GM19324 (cell line): Measurements from ENCODE around the gene DGAT2.
"Not testable (repeated sequence)": the region's sequence is repeated elsewhere in the genome, so short reads cannot be mapped to it uniquely, and the experiment has no call there.

ENCODE experiments used
- ATAC-seq: cut with Tn5 transposase; IDR thresholded peaks from one replicate; pipeline ENCODE4 v1.9.1; 2021; ENCODE audit warnings: mild to moderate bottlenecking, moderate library complexity; ENCODE audit not compliant: unreplicated experiment, low FRiP score

DGAT2 gene, protein sequence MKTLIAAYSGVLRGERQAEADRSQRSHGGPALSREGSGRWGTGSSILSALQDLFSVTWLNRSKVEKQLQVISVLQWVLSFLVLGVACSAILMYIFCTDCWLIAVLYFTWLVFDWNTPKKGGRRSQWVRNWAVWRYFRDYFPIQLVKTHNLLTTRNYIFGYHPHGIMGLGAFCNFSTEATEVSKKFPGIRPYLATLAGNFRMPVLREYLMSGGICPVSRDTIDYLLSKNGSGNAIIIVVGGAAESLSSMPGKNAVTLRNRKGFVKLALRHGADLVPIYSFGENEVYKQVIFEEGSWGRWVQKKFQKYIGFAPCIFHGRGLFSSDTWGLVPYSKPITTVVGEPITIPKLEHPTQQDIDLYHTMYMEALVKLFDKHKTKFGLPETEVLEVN

GRCh38 chr11:75768112-75768908 lies at the start of gene DGAT2:
Gene DGAT2 (plus strand): TSS chr11:75768778. CDS start chr11:75768992, 214 bp downstream.
- peak; percentile 65 for ATAC-seq

DNA sequence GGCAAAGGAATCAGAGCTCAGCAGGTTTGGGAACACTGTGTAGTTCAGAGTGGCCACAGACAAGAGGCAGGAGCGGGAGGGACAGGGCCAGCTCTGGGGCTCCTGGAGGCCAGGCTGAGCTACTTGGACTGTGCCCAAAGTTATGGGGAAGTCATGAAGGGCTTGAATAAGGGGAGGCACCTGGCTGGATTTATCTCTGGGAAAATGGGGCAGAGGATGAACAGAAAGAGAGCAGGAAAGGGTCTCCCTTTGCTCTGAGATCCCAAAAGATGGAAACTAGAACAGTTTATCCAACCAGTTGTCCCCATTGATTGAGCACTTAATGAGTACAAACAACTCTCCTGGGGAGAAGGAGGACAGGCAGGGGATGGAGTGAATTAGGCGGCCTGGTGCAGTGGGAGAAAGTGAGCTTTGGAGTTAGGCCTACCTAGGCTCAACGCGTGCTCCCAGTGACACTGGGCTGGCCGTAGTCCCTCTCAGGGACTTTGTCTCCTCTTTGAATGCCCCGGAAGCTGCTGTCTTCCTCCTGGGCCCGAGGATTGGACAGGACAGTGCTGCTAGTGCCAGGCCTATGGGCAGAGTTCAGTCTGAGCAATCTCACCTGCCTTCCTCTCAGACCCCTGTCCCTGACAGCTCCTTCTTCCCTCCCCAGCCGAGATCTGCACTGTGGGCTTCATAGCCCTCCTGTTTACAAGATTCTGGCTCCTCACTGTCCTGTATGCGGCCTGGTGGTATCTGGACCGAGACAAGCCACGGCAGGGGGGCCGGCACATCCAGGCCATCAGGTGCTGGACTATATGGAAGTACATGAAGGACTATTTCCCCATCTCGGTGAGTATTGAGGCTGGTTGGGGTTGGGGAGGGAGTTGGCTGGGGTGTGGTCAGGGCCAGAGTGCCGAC lies 49.0 kb upstream of the DGAT2 start:
- ATAC-seq = no peak

DNA sequence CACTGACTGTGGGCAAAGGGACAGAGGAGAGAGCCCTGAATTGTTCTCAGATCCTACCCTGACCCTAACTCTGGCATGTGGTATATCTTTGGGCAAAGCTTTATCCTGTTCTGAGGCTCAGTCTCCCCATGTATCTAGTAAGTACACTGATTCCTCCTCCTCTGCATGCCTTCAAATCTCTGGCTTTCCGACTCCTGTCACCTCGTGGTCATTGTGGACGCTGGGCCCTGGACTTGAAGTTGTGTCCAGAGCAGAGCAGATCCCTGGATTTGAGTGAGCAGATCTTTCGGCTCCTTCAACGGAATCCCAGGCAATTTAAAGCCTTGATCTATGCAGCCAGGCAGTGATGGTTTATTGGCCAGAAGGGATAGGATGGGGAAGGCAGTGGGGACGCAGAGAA lies 47.9 kb upstream of the DGAT2 start:
- no peak for ATAC-seq

DNA sequence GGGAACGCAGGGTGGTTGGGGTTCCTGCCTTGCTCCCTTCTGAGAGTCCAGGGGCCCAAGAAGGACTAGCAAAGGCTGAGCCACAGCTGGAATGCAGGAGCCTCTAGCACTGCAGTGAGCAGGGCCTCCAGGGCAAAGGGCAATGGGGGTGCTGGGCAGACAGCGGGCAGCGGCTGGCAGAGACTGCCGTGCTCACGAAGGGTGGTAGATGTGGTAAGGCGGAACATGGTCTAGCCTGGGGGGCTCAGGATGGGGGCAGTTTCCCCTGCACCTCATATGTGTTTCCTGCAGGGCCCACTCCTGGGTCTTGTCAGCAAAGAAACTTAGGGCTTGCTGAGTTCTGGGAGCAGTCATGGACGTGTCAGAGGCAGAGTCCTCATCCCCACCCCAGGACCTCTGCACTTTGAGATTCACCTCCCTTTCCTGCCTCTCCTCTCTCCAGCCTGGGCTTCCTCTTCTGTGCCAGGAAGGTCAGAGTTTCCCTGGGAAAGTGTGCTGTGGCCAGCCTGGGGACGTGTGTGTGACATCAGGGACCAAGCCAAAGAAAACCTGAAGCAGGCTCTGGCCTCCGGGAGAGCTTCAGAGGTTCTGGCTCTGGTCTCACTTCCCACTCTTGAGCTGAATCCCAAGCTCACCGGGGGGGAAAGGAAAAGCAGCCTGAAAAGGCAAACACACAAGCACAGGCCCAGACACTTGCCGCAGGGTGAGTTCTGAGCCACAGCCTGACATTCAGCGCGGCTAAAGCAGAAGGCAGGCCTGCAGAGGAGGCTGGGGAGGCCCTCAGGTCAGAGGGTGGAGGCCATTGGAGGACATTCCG lies 46.5 kb upstream of the DGAT2 start:
- ATAC-seq = no peak

DNA sequence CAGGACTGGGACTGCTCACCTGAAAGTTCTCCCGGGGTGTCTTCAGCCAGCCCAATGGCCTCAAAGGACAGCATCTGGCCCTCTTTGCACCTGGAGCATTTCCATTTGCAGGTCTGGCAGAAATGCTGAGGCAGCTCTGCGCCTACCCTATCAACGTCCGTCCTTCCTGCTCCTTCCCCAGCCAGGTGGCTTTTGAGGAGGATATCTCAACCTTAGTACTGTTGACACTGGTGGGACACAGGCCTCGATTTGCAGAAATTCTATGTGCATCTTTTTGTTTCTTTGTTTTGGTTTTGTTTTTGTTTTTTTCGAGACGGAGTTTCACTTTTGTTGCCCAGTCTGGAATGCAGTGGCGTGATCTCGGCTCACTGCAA lies 45.9 kb upstream of the DGAT2 start:
- ATAC-seq = no peak

DNA sequence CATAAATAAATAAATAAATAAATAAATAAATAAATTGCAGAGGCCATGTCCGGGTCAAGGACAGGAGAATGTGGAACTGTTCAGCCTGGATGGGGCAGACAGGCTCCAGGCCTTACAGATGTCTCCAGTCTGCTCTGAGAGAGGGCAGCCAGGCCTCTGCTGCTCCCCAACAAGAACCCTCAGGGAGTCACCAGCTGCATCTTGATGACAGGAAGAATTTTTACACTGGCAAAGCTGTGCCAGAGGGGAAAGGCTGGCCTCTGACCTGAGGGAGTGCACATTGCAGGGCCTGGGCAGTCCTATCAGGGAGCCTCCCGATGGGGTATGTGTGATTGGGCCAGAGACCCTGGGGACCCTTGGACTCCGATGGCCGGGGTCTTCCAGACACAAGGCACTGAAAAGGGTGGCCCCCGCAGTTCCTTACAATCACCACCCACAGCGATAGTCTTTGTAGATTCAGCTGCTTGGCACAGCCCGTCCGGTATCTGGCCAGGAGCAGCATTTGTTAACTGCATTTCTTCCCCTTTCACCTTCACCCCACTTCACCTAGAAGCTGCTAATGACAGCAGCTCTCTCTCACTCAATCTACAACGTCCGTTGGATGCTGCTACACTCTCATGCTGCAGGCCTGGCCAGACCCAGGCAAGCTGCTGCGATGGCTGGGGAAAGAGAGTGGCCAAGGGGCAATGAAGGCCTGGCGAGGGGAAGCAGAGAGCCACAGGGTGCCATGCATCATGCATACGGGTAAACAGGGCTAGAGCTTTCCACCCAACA lies 42.8 kb upstream of the DGAT2 start:
- ATAC-seq = no peak

GRCh38 chr11:75728992-75729391 lies 39.6 kb upstream of the DGAT2 start:
- ATAC-seq = no peak

DNA sequence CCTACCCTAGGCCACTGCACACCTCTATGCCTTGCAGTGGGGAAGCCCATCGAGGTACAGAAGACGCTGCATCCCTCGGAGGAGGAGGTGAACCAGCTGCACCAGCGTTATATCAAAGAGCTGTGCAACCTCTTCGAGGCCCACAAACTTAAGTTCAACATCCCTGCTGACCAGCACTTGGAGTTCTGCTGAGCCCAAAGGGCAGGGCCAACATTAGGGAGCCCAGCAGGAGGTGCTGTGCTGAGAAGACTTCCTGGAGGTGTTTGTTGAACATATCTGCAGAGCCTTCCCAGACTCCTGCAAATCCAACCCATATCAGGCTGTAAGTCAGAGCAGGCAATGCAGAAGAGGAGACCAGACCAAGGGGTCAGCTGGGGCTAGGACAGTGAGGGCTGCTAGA lies 37.5 kb upstream of the DGAT2 start:
- ATAC-seq = no peak

GRCh38 chr11:75733071-75733430 lies 35.5 kb upstream of the DGAT2 start:
- no peak for ATAC-seq

DNA sequence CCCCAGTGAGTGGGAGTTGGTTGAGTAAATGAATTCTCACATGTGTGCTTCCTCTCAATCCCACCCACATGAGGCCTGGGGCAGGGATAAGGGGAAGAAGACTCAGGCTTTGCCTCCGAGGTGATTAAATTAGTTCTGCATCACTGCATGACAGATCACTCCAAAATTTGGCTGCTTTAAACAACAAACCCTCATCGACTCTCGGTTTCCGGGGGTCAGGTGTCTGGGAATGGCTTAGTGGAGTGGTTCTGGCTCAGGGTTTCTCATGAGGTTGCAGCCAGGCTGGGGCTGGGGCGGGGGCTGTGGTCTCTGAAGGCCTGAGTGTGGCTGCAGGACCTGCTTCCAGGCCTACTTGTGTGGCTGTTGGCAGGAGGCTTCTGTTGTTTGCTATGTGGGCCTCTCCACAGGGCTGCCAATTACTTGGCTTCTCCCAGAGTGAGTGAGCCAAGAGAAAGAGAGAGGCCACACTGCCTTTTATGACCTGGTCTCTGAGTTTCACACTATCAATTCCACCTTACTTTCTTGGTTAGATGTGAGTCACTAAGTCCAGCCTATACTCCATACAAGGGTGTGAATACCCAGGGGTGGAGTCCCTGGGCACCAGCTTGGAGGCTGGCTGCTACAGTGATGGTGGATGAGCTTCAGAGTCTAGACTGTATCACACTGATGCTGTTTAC lies 35.0 kb upstream of the DGAT2 start:
- ATAC-seq = no peak

DNA sequence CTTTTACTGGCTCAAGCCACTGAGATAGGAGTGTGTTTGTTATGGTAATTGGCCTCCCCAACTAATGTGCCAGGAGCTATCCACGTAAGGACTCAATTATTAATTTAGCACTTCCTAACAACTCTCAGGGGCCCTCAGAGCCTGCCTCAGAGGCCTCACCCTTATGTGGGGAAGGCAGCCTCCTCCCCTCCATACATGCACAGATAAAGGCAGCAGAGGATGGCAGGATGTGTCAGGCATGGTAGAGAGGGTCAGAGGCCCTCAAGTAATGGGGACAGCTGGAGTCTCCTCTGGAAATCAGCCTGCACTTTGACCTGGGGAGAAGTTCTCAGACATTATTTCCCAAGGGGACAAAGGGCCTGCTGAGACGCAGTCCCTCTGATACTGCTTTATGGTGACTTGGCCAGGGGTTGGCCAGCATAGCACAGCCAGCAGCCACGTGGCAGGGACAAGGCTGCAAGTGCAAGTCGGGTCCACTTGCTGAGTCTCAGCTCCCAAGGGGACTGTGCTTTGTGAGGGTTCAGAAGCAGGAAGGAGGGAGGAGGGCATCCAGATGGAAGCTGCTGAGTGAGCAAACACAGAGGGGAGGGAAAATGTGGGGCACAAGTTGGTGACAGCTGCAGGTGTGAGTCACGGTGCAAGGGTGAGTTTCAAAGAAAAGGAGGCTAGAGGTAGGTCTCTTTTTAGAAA lies 33.9 kb upstream of the DGAT2 start:
- ATAC-seq = no peak

- ATAC-seq = no peak
Observed at GRCh38 chr11:75735181-75735845, 33.3 kb upstream of the DGAT2 start.

- ATAC-seq = no peak
Observed at GRCh38 chr11:75737314-75737713, 31.3 kb upstream of the DGAT2 start.

GRCh38 chr11:75740681-75741080 lies 27.9 kb upstream of the DGAT2 start:
- ATAC-seq = no peak

GRCh38 chr11:75743159-75743558 lies 25.4 kb upstream of the DGAT2 start:
- ATAC-seq = not testable (repeated sequence)

DNA sequence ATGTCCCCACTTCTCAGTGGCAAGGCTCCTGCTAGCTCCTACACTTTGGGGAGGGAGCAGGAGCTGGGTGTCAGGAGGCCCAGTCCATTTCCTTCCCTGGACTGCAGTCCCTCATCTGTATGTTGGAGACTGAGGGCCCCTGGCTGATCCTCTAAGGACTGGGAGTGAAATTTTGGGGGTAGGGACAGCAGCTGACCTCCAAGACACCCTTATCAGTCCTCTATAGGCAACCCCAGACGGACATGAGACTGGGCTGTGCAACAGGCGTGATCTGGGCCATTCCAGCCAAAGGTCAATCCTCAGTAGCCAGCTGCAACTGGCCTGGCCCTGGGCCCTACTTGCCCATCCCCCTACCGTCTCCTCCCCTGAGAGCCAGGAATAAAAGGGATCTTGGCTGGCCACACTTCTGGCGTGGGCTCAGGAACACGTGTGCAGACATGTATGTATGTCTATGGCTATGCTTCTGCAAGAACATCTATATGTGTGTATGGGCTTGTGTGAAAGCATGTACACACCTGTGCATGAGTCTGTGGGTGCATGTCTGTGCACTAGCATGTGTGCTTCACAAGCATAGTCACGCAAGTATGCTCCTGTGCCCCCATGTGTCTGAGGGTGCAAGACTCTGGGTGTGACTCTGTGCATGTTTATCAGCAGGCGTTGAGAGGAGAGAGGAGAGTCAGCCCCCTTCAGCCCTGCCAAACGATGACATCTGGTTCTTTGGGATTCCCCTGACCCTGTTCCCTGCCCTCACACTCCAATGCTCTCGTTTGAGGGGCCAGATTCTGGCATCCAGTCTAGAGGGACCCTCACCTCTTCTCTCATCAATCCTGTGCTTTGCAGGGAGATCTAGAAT lies 24.6 kb upstream of the DGAT2 start:
- no peak for ATAC-seq

GRCh38 chr11:75745807-75746206 lies 22.8 kb upstream of the DGAT2 start:
- no peak for ATAC-seq
